HFFc6 (cell line): Measurements from ENCODE around the gene FHOD3. TPM values are rescaled to one million over a fixed set of nuclear protein-coding genes. Genes with fewer than 3 reads are reported as not detected.

Source experiments
- DNase-seq: peaks from one replicate; pipeline ENCODE4 v3.0.0-alpha.2; 2018
- H3K27ac Mint-ChIP-seq: 2 replicates; pipeline ENCODE4 v1.8.0; 2020; ENCODE audit warnings: mild to moderate bottlenecking, mixed read lengths
- H3K27me3 Mint-ChIP-seq: 2 replicates; pipeline ENCODE4 v1.8.0; 2021; ENCODE audit warnings: mild to moderate bottlenecking, moderate library complexity, mixed read lengths; ENCODE audit not compliant: insufficient read depth
- H3K36me3 Mint-ChIP-seq: 2 replicates; pipeline ENCODE4 v1.8.0; 2021; ENCODE audit warnings: low read depth, mixed read lengths
- H3K4me1 Mint-ChIP-seq: 2 replicates; pipeline ENCODE4 v1.8.0; 2020; ENCODE audit warnings: low read depth, mixed read lengths
- H3K4me3 Mint-ChIP-seq: 2 replicates; pipeline ENCODE4 v1.8.0; 2020; ENCODE audit warnings: mild to moderate bottlenecking, moderate library complexity, mixed read lengths
- H3K9me3 Mint-ChIP-seq: 2 replicates; pipeline ENCODE4 v1.8.0; 2020; ENCODE audit warnings: mild to moderate bottlenecking, mixed read lengths
- CTCF ChIP-seq: fragments of 200-600 bp; sonication (generic); IDR thresholded peaks from 2 replicates; pipeline ENCODE4 v1.5.0; 2021; ENCODE audit warnings: antibody characterized with exemption, mild to moderate bottlenecking
- total RNA-seq, 6 experiments: library from RNA; stranded (reverse); fragmentation: NEBNext Ultra II Directional; extraction: Animal tissue kit (Norgen Biotek cat#: 25700); gene quantifications; 2 replicates in 1 of 6; 3 replicates in 5 of 6; pipeline ENCODE4 v1.2.3, GENCODE V29; 2021

FHOD3 gene
- total RNA-seq, 6 experiments from 2014 or later = 32.8 to 67.6 (median 61.4) TPM

GRCh38 chr18:36337679-36338402, 40.3 kb downstream of the FHOD3 start:
- Mint-ChIP-seq H3K27me3 (no peaks in the 10 kb centered on the region; the same call in 1 of the 2 replicates), H3K4me1 (peaks cover 30% of the 10 kb centered on the region), H3K4me3 (no peak overlapping the region), H3K9me3 (peaks cover 16% of the 10 kb centered on the region), H3K27ac (no peak overlapping the region), H3K36me3 (peaks cover 21% of the 10 kb centered on the region)
- no peak for TF ChIP-seq CTCF
- DNase-seq = no peak

GRCh38 chr18:36338403-36338933, 41.0 kb downstream of the FHOD3 start:
- no peaks in the 10 kb centered on the region; the same call in 1 of the 2 replicates for H3K27me3 Mint-ChIP-seq
- H3K9me3 Mint-ChIP-seq = peaks cover 16% of the 10 kb centered on the region
- DNase-seq = no peak
- H3K27ac Mint-ChIP-seq = no peak overlapping the region
- H3K4me3 Mint-ChIP-seq = no peak overlapping the region
- H3K4me1 Mint-ChIP-seq = peaks cover 24% of the 10 kb centered on the region
- peaks cover 21% of the 10 kb centered on the region for H3K36me3 Mint-ChIP-seq
- TF ChIP-seq CTCF = no peak

- Mint-ChIP-seq H3K4me3 (no peak overlapping the region), H3K27ac (no peak overlapping the region), H3K9me3 (peaks cover 16% of the 10 kb centered on the region), H3K36me3 (peaks cover 21% of the 10 kb centered on the region), H3K27me3 (peaks cover 2% of the 10 kb centered on the region), H3K4me1 (peaks cover 13% of the 10 kb centered on the region)
- no peak for TF ChIP-seq CTCF
- DNase-seq = no peak
Measured at GRCh38 chr18:36340246-36340645, 42.7 kb downstream of the FHOD3 start.

GRCh38 chr18:36341944-36342343, 44.4 kb downstream of the FHOD3 start:
- H3K27ac Mint-ChIP-seq = no peak overlapping the region
- no peak overlapping the region for H3K4me3 Mint-ChIP-seq
- peaks cover 13% of the 10 kb centered on the region for H3K4me1 Mint-ChIP-seq
- TF ChIP-seq CTCF = no peak
- H3K9me3 Mint-ChIP-seq = peaks cover 16% of the 10 kb centered on the region
- DNase-seq = no peak
- peaks cover 28% of the 10 kb centered on the region for H3K36me3 Mint-ChIP-seq
- H3K27me3 Mint-ChIP-seq = peaks cover 2% of the 10 kb centered on the region

- peaks cover 53% of the 10 kb centered on the region for H3K4me1 Mint-ChIP-seq
- TF ChIP-seq CTCF = no peak
- no peak overlapping the region for H3K4me3 Mint-ChIP-seq
- H3K9me3 Mint-ChIP-seq = no peaks in the 10 kb centered on the region
- peaks cover 2% of the 10 kb centered on the region for H3K27me3 Mint-ChIP-seq
- H3K27ac Mint-ChIP-seq = no peak overlapping the region
- DNase-seq = no peak
- peaks cover 7% of the 10 kb centered on the region for H3K36me3 Mint-ChIP-seq
Measured at GRCh38 chr18:36348331-36348730, 50.8 kb downstream of the FHOD3 start.
